Prostate gland (tissue), 2 donors: ENCODE data around the gene CTXN2.

Experiments used
- CTCF ChIP-seq, 4 experiments: fragments of 200-600 bp in 2 of 4; fragments of 450-650 bp in 2 of 4; sonication (generic) in 2 of 4; IDR thresholded peaks; 1 replicate in 3 of 4; 2 replicates in 1 of 4; pipeline ENCODE4 v1.5.1; 2016 to 2019; ENCODE audit warnings: antibody characterized with exemption in 4 of 4, mild to moderate bottlenecking in 2 of 4, moderate library complexity in 2 of 4
- POLR2A ChIP-seq: fragments of 450-650 bp; IDR thresholded peaks from one replicate; pipeline ENCODE4 v1.6.1; 2016; ENCODE audit warnings: antibody characterized with exemption, mild to moderate bottlenecking

DNA sequence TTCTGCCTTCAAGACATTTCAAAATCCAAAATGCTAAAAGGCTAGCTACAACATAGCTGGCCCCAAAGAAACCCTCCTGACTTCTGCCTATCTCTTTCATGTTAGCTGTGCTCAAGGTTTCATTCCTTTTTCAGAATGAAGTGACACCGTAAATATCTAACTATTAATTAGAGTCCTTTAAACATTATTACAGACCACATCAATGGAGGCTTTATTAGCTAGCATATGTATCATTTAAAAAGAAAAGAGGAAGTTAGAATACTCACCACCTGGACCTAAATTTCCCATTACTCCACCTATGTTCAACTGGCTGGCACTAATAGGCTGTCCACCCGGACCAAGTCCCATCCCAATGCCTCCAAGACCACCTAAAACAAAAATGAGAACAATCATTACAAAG lies 37.9 kb upstream of the CTXN2 start:
- TF ChIP-seq CTCF (IDR thresholded peaks at IDR 0.05) (no peak), POLR2A (no peak)
